ENCODE results near the gene GID8. TPM values are rescaled to one million over a fixed set of nuclear protein-coding genes. Genes with fewer than 3 reads are reported as not detected.

The GID8 gene
- total and polyA plus RNA-seq, 2 of the 13 experiments (the other 11 are each of a cell fraction or from before 2014, with no cell fraction given) = 39.6 to 59.8 TPM

GRCh38 chr20:62953839-62954703 is 16.1 kb downstream of the GID8 start (continued):
- TF ChIP-seq, protein P1, sequence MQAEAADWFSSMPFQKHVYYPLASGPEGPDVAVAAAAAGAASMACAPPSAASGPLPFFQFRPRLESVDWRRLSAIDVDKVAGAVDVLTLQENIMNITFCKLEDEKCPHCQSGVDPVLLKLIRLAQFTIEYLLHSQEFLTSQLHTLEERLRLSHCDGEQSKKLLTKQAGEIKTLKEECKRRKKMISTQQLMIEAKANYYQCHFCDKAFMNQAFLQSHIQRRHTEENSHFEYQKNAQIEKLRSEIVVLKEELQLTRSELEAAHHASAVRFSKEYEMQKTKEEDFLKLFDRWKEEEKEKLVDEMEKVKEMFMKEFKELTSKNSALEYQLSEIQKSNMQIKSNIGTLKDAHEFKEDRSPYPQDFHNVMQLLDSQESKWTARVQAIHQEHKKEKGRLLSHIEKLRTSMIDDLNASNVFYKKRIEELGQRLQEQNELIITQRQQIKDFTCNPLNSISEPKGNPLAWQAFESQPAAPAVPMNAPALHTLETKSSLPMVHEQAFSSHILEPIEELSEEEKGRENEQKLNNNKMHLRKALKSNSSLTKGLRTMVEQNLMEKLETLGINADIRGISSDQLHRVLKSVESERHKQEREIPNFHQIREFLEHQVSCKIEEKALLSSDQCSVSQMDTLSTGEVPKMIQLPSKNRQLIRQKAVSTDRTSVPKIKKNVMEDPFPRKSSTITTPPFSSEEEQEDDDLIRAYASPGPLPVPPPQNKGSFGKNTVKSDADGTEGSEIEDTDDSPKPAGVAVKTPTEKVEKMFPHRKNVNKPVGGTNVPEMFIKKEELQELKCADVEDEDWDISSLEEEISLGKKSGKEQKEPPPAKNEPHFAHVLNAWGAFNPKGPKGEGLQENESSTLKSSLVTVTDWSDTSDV (CRISPR knock-in tag; IDR thresholded peaks at IDR 0.05) = peak; percentile 91; the same call in 1 of the 2 replicates
- peak; percentile 89 for TF ChIP-seq ZNF563 (CRISPR knock-in tag; IDR thresholded peaks at IDR 0.05)
- TF ChIP-seq, protein P2, sequence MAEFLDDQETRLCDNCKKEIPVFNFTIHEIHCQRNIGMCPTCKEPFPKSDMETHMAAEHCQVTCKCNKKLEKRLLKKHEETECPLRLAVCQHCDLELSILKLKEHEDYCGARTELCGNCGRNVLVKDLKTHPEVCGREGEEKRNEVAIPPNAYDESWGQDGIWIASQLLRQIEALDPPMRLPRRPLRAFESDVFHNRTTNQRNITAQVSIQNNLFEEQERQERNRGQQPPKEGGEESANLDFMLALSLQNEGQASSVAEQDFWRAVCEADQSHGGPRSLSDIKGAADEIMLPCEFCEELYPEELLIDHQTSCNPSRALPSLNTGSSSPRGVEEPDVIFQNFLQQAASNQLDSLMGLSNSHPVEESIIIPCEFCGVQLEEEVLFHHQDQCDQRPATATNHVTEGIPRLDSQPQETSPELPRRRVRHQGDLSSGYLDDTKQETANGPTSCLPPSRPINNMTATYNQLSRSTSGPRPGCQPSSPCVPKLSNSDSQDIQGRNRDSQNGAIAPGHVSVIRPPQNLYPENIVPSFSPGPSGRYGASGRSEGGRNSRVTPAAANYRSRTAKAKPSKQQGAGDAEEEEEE (CRISPR knock-in tag; IDR thresholded peaks at IDR 0.05; ENCODE audit: borderline replicate concordance) = peak; percentile 48; the same call in 1 of the 2 replicates
- TF ChIP-seq, protein P3, sequence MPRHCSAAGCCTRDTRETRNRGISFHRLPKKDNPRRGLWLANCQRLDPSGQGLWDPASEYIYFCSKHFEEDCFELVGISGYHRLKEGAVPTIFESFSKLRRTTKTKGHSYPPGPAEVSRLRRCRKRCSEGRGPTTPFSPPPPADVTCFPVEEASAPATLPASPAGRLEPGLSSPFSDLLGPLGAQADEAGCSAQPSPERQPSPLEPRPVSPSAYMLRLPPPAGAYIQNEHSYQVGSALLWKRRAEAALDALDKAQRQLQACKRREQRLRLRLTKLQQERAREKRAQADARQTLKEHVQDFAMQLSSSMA (CRISPR knock-in tag; IDR thresholded peaks at IDR 0.05) = peak; percentile 96
- no peak for TF ChIP-seq ZNF3 (CRISPR knock-in tag; IDR thresholded peaks at IDR 0.05)
- no peak for TF ChIP-seq ARNT (IDR thresholded peaks at IDR 0.05)
- TF ChIP-seq ZNF879 (CRISPR knock-in tag; IDR thresholded peaks at IDR 0.05) = peak; percentile 96; the same call in 1 of the 2 replicates
- peak; percentile 88; the same call in 1 of the 2 replicates for TF ChIP-seq ZNF773 (CRISPR knock-in tag; IDR thresholded peaks at IDR 0.05; ENCODE audit: borderline replicate concordance)
- TF ChIP-seq, protein P4, sequence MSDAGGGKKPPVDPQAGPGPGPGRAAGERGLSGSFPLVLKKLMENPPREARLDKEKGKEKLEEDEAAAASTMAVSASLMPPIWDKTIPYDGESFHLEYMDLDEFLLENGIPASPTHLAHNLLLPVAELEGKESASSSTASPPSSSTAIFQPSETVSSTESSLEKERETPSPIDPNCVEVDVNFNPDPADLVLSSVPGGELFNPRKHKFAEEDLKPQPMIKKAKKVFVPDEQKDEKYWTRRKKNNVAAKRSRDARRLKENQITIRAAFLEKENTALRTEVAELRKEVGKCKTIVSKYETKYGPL (CRISPR knock-in tag; IDR thresholded peaks at IDR 0.05) = peak; percentile 93
- peak; percentile 95; the same call in 1 of the 2 replicates for TF ChIP-seq NFATC3 (CRISPR knock-in tag; IDR thresholded peaks at IDR 0.05)
- TF ChIP-seq GABPB1 (CRISPR knock-in tag; IDR thresholded peaks at IDR 0.05) = peak; percentile 82
- TF ChIP-seq ISL2 (CRISPR knock-in tag; IDR thresholded peaks at IDR 0.05) = peak; percentile 87
- peak; percentile 77 for TF ChIP-seq YEATS4 (CRISPR knock-in tag; IDR thresholded peaks at IDR 0.05; ENCODE audit: borderline replicate concordance)
- no peak for TF ChIP-seq NONO (IDR thresholded peaks at IDR 0.05)
- peak; percentile 99 for TF ChIP-seq NONO (CRISPR knock-in tag; conservative IDR thresholded peaks at IDR 0.05)
- TF ChIP-seq TMF1 (CRISPR knock-in tag; IDR thresholded peaks at IDR 0.05; ENCODE audit: low read depth) = peak; percentile 97
- TF ChIP-seq NFE2L2 (IDR thresholded peaks at IDR 0.05; ENCODE audit: low read length) = no peak
- no peak for TF ChIP-seq TAF15 (IDR thresholded peaks at IDR 0.05; ENCODE audit: low read depth, low read length, poor library complexity, severe bottlenecking)
- no peak for TF ChIP-seq CEBPZ (IDR thresholded peaks at IDR 0.05; ENCODE audit: low read length)
- TF ChIP-seq EZH2 (conservative IDR thresholded peaks at IDR 0.05; ENCODE audit: low read depth, low read length) = no peak
